Glomerular endothelial cell (primary cell): ENCODE results near the gene ARL15. TPM values are rescaled to one million over a fixed set of nuclear protein-coding genes. Genes with fewer than 3 reads are reported as not detected.
"Not testable (repeated sequence)": the region's sequence is repeated elsewhere in the genome, so short reads cannot be mapped to it uniquely, and the experiment has no call there.

Source experiments
- DNase-seq: peaks from one replicate; pipeline ENCODE4 v3.0.0-alpha.2; 2011; ENCODE audit warnings: low read depth, low spot score; ENCODE audit errors: extremely low read depth
- total RNA-seq: library from RNA; depleted of rRNA; stranded (reverse); fragments of >200 nt; gene quantifications from 2 replicates; pipeline ENCODE4 v1.2.3, GENCODE V29; 2015

The ARL15 gene
- total RNA-seq, 1 donor from 2014 or later: 30.1 TPM

GRCh38 chr5:54000011-54000410 is 310.4 kb downstream of the ARL15 start:
- no peak for DNase-seq

- no peak for DNase-seq
These were observed 312.4 kb downstream of the ARL15 start for GRCh38 chr5:53997736-53998627.

GRCh38 chr5:53996008-53996407 is 314.4 kb downstream of the ARL15 start:
- DNase-seq: no peak

- no peak for DNase-seq
These were observed 316.2 kb downstream of the ARL15 start for GRCh38 chr5:53994148-53994547.

GRCh38 chr5:53991942-53992341 is 318.4 kb downstream of the ARL15 start:
- peak; percentile 12 for DNase-seq

GRCh38 chr5:53987101-53987500 is 323.3 kb downstream of the ARL15 start:
- no peak for DNase-seq

- DNase-seq: no peak
These were observed 324.6 kb downstream of the ARL15 start for GRCh38 chr5:53985796-53986195.

GRCh38 chr5:53984971-53985370 is 325.4 kb downstream of the ARL15 start:
- no peak for DNase-seq

GRCh38 chr5:53983568-53984460 is 326.6 kb downstream of the ARL15 start:
- DNase-seq: no peak

GRCh38 chr5:53982319-53982718 is 328.1 kb downstream of the ARL15 start:
- not testable (repeated sequence) for DNase-seq

GRCh38 chr5:53980061-53980460 is 330.3 kb downstream of the ARL15 start:
- DNase-seq: no peak

GRCh38 chr5:53974021-53974420 is 336.4 kb downstream of the ARL15 start:
- DNase-seq: no peak

- DNase-seq: no peak
These were observed 338.1 kb downstream of the ARL15 start for GRCh38 chr5:53972314-53972713.

GRCh38 chr5:53971551-53971950 is 338.8 kb downstream of the ARL15 start:
- DNase-seq: no peak

GRCh38 chr5:53971131-53971530 is 339.2 kb downstream of the ARL15 start:
- no peak for DNase-seq

- DNase-seq: no peak
These were observed 339.9 kb downstream of the ARL15 start for GRCh38 chr5:53970475-53970874.

- DNase-seq: no peak
These were observed 341.1 kb downstream of the ARL15 start for GRCh38 chr5:53969176-53969730.

GRCh38 chr5:53965459-53965858 is 344.9 kb downstream of the ARL15 start:
- no peak for DNase-seq

- no peak for DNase-seq
These were observed 346.4 kb downstream of the ARL15 start for GRCh38 chr5:53963958-53964357.

- DNase-seq: no peak
These were observed 348.1 kb downstream of the ARL15 start for GRCh38 chr5:53962306-53962705.

GRCh38 chr5:53956632-53957031 is 353.7 kb downstream of the ARL15 start:
- no peak for DNase-seq
